Measurements from ENCODE around the gene ZNF398. TPM values are rescaled to one million over a fixed set of nuclear protein-coding genes. Genes with fewer than 3 reads are reported as not detected.
A peak's percentile ranks its signal among the peaks of the same experiment; 100 is the strongest.

The ZNF398 gene
- total and polyA plus RNA-seq, 2 of the 13 experiments (the other 11 are each of a cell fraction or from before 2014, with no cell fraction given) = 3.0 to 8.9 TPM

DNA sequence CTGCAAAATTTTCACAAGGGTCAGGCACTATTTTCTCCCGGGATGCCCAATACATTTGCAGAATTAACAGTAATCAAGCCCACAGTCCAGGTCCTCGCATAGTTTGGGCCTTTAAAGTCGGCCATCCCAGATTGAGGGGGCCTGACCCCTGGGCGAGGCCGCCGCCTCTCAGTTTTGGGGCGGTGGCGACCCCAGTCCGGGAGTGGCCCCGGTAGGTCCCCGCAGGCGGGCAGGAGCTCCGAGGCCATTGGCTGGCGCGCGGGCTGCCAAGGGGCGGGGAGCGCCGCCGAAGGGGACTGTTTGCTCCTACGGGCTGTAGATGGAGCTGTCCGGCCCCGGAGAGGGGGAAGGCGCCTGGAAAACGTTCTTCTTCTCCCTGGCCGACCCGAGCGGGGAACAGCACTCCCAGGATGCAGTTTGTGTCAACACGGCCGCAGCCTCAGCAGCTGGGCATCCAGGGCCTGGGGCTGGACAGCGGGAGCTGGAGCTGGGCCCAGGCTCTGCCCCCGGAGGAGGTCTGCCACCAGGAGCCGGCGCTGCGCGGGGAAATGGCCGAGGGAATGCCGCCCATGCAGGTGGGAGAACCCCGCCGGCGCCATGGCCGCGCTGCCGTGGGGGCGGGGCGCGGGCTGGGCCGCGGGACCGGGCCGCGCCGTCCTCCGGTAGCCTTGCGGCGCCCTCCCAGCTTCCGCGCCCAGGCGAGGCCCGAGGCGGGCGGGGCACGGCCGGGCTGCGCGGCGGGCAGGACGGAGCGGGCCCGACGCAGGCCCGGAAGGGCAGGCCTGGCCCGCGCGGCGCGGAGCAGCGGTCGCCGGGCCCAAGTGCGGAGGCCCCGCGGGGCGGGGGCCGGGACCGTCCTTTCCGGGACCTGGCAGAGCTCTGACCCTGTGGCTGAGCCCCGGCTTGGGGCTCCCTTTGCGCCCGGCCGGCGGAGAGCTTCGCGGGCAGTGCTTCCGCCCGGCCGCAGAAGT is 48.2 kb downstream of the ZNF398 start, which contains the start of gene ZNF282 (continued):
- TF ChIP-seq PRDM15 (CRISPR knock-in tag; IDR thresholded peaks at IDR 0.05) (no peak), CSRNP1 (CRISPR knock-in tag; IDR thresholded peaks at IDR 0.05) (peak; percentile 66; the same call in 1 of the 2 replicates), STAT5B (CRISPR knock-in tag; IDR thresholded peaks at IDR 0.05) (peak; percentile 81; the same call in 1 of the 2 replicates), ZNF251 (CRISPR knock-in tag; IDR thresholded peaks at IDR 0.05) (no peak), GABPA (IDR thresholded peaks at IDR 0.05; ENCODE audit: low read depth, low read length) (no peak), GABPA (CRISPR knock-in tag; IDR thresholded peaks at IDR 0.05; ENCODE audit: low read depth) (peak; percentile 44), ZEB1 (IDR thresholded peaks at IDR 0.05; ENCODE audit: insufficient replicate concordance, low read depth) (no peak), ZNF264 (CRISPR knock-in tag; IDR thresholded peaks at IDR 0.05) (no peak), CBX5 (CRISPR knock-in tag; IDR thresholded peaks at IDR 0.05; ENCODE audit: borderline replicate concordance) (peak; percentile 77), TCF7L2 (IDR thresholded peaks at IDR 0.05; ENCODE audit: low read depth, low read length) (no peak), ZNF83 (CRISPR knock-in tag; IDR thresholded peaks at IDR 0.05; ENCODE audit: borderline replicate concordance) (no peak), DMTF1 (CRISPR knock-in tag; IDR thresholded peaks at IDR 0.05) (no peak), ZNF143 (CRISPR knock-in tag; IDR thresholded peaks at IDR 0.05) (peak; percentile 88), ZNF232 (CRISPR knock-in tag; IDR thresholded peaks at IDR 0.05; ENCODE audit: borderline replicate concordance) (peak; percentile 81; the same call in 1 of the 2 replicates)
- TF ChIP-seq, protein P1, sequence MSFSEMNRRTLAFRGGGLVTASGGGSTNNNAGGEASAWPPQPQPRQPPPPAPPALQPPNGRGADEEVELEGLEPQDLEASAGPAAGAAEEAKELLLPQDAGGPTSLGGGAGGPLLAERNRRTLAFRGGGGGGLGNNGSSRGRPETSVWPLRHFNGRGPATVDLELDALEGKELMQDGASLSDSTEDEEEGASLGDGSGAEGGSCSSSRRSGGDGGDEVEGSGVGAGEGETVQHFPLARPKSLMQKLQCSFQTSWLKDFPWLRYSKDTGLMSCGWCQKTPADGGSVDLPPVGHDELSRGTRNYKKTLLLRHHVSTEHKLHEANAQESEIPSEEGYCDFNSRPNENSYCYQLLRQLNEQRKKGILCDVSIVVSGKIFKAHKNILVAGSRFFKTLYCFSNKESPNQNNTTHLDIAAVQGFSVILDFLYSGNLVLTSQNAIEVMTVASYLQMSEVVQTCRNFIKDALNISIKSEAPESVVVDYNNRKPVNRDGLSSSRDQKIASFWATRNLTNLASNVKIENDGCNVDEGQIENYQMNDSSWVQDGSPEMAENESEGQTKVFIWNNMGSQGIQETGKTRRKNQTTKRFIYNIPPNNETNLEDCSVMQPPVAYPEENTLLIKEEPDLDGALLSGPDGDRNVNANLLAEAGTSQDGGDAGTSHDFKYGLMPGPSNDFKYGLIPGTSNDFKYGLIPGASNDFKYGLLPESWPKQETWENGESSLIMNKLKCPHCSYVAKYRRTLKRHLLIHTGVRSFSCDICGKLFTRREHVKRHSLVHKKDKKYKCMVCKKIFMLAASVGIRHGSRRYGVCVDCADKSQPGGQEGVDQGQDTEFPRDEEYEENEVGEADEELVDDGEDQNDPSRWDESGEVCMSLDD (CRISPR knock-in tag; IDR thresholded peaks at IDR 0.05; ENCODE audit: borderline replicate concordance) = peak; percentile 93; the same call in 1 of the 2 replicates
- TF ChIP-seq, protein P2, sequence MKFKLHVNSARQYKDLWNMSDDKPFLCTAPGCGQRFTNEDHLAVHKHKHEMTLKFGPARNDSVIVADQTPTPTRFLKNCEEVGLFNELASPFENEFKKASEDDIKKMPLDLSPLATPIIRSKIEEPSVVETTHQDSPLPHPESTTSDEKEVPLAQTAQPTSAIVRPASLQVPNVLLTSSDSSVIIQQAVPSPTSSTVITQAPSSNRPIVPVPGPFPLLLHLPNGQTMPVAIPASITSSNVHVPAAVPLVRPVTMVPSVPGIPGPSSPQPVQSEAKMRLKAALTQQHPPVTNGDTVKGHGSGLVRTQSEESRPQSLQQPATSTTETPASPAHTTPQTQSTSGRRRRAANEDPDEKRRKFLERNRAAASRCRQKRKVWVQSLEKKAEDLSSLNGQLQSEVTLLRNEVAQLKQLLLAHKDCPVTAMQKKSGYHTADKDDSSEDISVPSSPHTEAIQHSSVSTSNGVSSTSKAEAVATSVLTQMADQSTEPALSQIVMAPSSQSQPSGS (CRISPR knock-in tag; IDR thresholded peaks at IDR 0.05) = peak; percentile 79
